GM19372 (cell line): ENCODE measurements around the gene CRCP.

Source experiments
- ATAC-seq: cut with Tn5 transposase; IDR thresholded peaks from one replicate; pipeline ENCODE4 v1.9.1; 2021; ENCODE audit warnings: mild to moderate bottlenecking, low read depth, moderate library complexity; ENCODE audit not compliant: unreplicated experiment

Gene CRCP

DNA sequence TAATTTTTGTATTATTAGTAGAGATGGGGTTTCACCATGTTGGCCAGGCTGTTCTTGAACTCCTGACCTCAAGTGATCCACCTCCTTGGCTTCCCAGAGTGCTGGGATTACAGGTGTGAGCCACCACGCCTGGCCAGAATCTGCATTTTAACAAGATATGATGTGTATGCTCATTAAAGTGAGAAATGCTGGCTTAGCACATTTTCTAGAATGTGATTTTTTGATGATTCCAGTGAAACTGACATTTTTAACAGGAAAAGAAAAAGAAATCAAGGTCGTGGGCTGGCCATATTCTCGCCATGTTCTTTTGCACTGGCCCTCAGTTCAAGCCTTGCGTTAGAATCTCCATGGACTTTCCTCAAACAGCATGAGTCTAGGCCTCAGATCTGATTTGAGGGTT is 72.3 kb downstream of the CRCP start:
- ATAC-seq = no peak

DNA sequence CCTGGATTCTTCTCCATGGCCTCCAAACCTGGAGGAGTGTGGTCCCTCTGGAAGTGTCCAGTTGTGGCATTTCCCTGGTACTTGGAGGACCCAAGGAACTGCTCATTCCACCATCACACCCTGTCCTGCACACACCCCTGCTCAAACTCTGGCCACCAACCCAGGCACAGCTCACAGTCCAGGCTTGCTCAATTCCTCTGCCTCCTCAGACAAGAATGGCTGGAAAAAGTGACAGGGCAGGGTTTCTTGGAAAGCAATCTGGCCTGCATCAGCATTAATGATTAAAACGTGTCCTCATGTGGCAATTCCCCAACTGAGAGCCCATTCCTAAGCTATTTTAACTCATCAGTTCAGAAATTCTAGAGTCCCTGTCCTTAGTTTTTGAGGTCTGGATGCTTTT is 73.3 kb downstream of the CRCP start:
- no peak for ATAC-seq

DNA sequence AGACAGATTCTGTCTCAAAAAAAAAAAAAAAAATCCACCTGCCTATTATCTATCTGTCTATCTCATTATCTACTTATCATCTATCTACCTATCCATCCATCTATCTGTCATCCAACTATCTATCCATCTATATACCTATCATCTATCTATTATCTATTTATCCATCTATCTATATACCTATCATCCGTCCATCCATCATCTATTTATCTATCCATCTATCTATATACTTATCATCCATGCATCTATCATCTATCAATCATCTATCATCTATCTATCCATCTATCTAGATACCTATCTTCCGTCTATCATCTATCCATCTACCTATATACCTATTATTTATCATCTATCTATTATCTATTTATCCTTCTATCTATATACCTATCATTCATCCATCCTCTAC is 74.0 kb downstream of the CRCP start:
- ATAC-seq = no peak

DNA sequence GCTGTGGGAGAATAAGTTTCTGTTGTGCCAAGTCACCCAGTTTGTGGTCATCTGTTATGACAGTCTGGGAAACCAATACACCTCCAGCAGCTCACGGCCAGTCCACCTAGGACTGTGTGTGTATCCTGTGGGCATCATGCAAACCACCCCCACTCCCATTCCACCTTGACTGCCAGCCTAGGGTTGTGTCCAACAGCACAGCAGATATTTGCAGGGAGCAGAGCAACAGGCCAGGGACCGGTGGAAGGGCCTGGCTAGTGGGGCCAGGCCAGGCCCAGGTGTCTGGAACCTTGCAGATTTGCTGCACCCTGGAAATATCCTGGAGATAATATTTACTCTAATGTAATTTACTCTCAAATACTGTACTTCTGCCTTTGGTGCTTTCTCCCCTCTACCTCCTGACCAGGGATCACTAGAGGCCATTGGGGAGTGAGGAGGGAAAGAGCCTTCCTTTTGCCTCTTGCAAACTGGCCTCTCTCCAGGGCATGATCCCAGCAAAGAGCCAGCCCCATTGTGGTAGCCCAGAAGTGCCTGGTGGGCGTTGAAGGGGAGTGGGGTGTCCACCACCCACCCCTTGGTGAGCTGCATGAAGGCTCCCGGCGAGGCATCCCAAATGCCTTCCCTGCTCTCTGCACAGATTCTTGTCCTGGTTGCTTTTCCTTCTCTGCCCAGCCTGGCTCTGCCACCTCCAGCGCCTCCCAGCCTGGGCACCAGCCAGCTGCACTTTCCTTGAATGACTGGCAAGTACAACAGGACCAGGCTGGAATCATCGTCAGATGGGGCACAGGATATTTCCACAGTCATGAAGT is 75.3 kb downstream of the CRCP start:
- no peak for ATAC-seq

DNA sequence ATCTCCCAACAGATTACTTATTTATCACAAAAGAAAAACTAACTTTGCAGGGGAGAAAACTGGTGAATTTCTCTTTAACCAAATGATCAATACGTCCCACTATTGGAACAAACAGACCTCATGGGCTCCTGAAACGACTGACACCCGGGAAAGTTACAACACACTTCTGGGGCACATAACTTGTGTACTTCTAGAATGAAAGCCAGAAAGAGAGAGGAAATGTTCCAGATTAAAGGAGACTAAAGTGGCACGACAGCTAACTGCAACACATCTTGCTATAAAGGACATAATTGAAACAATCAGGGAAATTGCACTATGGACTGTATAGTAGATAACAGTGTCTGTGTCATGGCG is 75.8 kb downstream of the CRCP start:
- ATAC-seq = no peak

DNA sequence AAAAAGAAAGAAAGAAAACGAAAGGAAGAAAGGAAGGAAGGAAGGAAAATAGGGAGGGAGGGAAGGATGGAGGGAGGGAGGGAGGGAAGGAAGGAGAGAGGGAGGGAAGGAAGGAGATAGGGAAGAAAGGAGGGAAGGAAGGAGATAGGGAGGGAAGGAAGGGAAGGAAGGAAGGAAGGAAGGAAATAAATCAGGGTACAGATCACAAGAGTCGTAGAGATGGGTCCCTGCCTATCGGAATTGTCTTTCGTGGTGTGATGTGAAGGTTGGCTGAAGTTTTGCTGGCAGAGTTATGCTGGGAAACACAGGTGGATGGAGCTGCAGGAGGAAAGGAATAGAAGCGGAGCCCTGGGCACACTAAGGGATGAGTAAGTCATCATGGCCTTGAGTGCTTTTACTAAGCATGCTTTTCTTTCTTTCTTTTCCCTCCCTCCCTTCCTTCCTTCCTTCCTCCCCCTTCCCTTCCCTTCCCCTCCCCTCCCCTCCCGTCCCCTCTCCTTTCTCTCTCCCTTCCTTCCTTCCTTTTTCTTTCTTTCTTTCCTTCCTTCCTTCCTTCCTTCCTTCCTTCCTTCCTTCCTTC is 78.6 kb downstream of the CRCP start:
- no peak for ATAC-seq

DNA sequence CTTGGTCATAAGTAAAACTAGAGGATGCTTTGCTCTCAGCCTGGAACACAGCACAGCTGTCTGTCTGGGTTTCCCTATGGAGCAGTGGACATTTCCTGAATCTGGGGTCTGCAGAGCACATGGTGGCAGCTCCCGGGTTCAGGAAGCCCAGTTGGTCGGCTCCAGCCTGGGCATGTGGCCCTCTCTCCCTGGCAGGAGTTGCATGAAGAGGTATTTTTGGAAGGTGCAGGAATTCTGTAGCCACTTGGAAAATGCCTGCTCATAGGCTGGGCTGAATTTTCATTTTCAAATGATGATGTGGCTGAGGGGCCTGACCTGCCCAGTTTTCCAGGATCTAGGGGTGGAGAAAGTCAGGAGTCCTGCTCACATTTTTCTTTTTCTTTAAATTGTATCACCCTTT is 83.8 kb downstream of the CRCP start:
- no peak for ATAC-seq

DNA sequence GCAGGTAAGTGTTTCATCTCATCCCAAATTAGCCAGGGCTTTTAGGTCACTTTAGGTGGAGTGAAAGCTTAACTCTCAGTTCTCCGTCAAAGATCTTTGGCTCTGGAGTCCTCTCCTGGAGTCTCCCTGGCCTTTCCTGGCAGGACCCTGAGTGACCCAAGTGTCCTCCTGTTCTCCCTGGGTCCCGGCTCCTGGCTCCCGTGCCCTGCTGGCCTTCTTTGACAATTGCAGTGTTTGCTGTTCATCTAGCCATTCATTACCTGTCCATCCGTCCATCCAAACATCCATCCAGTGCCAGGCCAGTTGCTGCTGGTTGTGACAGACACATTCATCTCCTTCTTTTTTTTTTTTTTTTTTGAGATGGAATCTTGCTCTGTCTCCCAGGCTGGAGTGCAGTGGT is 84.3 kb downstream of the CRCP start:
- no peak for ATAC-seq

DNA sequence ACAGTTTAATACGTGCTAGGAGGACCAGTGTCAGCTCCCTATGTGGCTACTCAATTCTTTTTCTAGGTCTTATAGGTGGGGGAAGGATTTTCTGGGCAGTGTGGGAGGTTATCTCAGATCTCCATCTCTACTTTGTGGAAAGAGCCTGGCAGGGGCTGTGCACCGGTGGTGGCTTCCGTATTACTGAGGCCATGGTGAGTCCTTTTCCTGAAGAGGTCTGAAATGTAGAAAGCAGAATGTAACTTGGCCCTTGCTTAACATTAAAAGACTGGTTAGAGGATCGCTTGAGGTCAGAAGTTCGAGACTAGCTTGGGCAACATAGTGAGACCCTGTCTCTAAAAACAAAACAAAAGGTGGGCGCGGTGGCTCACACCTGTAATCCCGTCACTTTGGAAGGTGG is 87.8 kb downstream of the CRCP start:
- ATAC-seq = no peak
